IPS DF 6.9 (cell line): Measurements from ENCODE around the gene TREM2.
"Not testable (repeated sequence)": the region's sequence is repeated elsewhere in the genome, so short reads cannot be mapped to it uniquely, and the experiment has no call there.

ENCODE experiments used
- DNase-seq: peaks from one replicate; pipeline ENCODE4 v3.0.0-alpha.2; 2013; ENCODE audit warnings: low read depth, low spot score
- H3K27ac ChIP-seq: one replicate; pipeline ENCODE4 v1.5.1; 2013; ENCODE audit warnings: low read length, control low read depth
- H3K27me3 ChIP-seq: 2 replicates; pipeline ENCODE4 v1.6.1; 2013; ENCODE audit warnings: mild to moderate bottlenecking, low read length; ENCODE audit not compliant: control insufficient read depth, insufficient read depth
- H3K36me3 ChIP-seq: 2 replicates; pipeline ENCODE4 v1.6.1; 2013; ENCODE audit warnings: low read length; ENCODE audit not compliant: control insufficient read depth, insufficient read depth
- H3K4me1 ChIP-seq: 2 replicates; pipeline ENCODE4 v1.6.1; 2013; ENCODE audit warnings: low read length; ENCODE audit not compliant: control insufficient read depth, insufficient read depth
- H3K4me3 ChIP-seq: 2 replicates; pipeline ENCODE4 v1.5.1; 2013; ENCODE audit warnings: mild to moderate bottlenecking, low read length
- H3K9me3 ChIP-seq: 2 replicates; pipeline ENCODE4 v1.6.1; 2013; ENCODE audit warnings: low read length, inconsistent platforms; ENCODE audit not compliant: control insufficient read depth, insufficient read depth
- WGBS: extraction: QIAGEN DNeasy Blood & Tissue Kit; methylation state at CpG from one replicate; pipeline ENCODE4 v1.1.7; 2013; ENCODE audit warnings: mixed read lengths, missing lambda C conversion rate; ENCODE audit not compliant: insufficient read length, insufficient coverage; 5-methylcytosine and 5-hydroxymethylcytosine counted together

The TREM2 gene

DNA sequence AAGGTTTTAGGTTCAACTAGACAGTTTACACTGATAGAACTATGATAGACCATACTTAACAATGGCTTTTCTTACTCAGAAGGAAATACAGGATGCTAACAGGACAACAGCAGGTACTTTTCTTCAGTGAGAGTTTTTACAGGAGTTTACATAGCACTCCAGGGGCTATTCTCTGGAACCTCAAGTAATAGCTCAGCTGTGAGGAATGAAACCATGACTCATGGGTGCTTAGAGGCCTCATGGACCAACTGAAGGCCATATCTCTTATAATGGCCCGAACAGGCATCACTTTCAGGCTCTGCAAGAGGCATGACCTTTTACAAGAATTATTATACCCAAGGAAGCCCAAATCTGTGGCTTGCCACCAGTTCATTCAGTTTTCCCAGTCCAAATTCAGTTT, 40.5 kb downstream of the TREM2 start:
- Histone ChIP-seq H3K27me3 (no peaks in the 10 kb centered on the region), H3K4me3 (no peak overlapping the region), H3K36me3 (no peaks in the 10 kb centered on the region), H3K9me3 (no peaks in the 10 kb centered on the region), H3K4me1 (no peaks in the 10 kb centered on the region), H3K27ac (no peak overlapping the region)
- no CpG with 5 or more reads among the region's 1 CpG for WGBS
- no peak for DNase-seq

DNA sequence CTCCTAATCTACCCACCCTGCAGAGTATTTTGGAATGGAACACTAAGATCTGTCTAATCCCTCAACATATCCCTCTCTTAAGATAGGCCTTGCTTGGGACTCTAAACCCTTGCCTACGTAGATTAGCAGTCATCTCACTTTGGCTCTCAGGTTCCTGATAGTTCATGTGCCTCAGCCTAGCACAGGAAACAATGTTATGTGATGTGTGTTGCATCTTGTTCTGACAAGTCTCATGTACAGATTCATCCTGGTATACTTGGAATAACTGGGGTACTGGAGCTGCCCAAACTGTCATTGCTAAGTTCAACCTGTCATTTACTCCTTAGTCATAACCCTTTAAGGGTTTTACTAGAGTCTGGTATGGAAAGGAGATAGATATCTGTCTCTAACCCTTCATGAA, 42.9 kb downstream of the TREM2 start:
- WGBS = no CpG with 5 or more reads among the region's 1 CpG
- DNase-seq = no peak

DNA sequence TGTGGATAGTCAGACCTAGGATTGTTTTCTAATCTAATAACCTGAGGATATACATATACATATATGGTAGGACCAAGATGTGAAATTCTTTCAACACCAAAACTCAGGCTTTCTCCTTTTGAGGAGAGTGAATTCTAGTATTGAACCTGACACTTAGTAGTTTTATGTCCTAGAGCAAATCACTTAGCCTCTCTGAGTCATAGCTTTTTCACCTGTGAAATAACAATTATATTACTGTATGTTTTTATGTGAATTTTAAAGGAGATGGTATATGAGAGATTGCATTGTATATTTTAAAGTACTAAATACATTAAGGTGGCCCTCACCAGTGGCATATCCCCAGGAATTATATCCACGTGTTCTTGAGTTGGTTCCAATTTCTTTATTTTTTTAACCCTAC, 43.4 kb downstream of the TREM2 start:
- Histone ChIP-seq H3K36me3 (no peaks in the 10 kb centered on the region), H3K4me3 (no peak overlapping the region), H3K27ac (no peak overlapping the region), H3K9me3 (no peaks in the 10 kb centered on the region), H3K4me1 (no peaks in the 10 kb centered on the region), H3K27me3 (no peaks in the 10 kb centered on the region)
- DNase-seq = no peak
- no CpG with 5 or more reads among the region's 1 CpG for WGBS

More for the DNA sequence above, 42.9 kb downstream of the TREM2 start:
- no peaks in the 10 kb centered on the region for H3K9me3 ChIP-seq
- H3K27me3 ChIP-seq = no peaks in the 10 kb centered on the region
- no peak overlapping the region for H3K27ac ChIP-seq
- no peaks in the 10 kb centered on the region for H3K36me3 ChIP-seq
- H3K4me1 ChIP-seq = no peaks in the 10 kb centered on the region
- H3K4me3 ChIP-seq = no peak overlapping the region

DNA sequence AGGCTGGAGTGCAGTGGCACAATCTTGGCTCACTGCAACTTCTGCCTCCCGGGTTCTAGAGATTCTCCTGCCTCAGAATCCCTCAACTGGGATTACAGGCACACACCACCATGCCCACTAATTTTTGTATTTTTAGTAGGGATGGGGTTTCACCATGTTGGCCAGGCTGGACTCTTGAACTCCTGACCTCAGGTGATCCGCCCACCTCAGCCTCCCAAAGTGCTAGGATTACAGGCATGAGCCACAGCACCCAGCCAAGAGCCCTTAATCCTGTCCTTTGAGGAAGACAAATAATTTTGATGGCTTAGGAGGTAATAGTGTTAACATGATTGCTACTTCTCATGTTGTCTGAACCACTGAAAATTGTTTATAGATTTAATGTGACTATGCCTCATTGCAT, 47.9 kb downstream of the TREM2 start:
- not testable (repeated sequence) for H3K27ac ChIP-seq, H3K27me3 ChIP-seq, DNase-seq, H3K9me3 ChIP-seq, H3K4me3 ChIP-seq, H3K36me3 ChIP-seq, H3K4me1 ChIP-seq
- no CpG with 5 or more reads among the region's 2 CpGs for WGBS

DNA sequence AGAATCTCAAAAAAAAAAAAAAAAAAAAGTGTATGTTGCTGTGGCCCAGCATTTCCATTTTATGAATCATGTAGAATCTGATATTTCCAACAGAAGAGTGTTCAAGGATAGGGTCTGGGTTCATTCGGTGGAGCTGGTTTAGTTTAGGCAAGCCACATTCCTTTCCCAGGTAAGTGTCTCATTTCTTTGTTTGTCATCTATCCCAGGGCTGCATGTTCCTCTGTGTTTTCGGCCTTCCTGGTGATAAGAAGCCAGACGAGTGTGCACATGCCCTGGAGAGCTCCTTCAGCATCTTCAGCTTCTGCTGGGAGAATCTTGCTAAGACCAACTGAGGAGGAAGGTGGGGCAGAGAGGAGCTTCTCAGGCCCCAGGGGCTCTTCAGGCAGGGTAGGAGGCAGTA, 51.9 kb downstream of the TREM2 start:
- Histone ChIP-seq H3K4me1 (no peaks in the 10 kb centered on the region), H3K27ac (no peak overlapping the region)
- whole genome bisulfite sequencing = no CpG with 5 or more reads among the region's 3 CpGs

More for the DNA sequence above, 51.9 kb downstream of the TREM2 start:
- no peak for DNase-seq
- Histone ChIP-seq H3K36me3 (no peaks in the 10 kb centered on the region), H3K9me3 (peaks cover 1% of the 10 kb centered on the region; the same call in 1 of the 2 replicates), H3K27me3 (no peaks in the 10 kb centered on the region; the same call in 1 of the 2 replicates), H3K4me3 (no peak overlapping the region)
